ENCODE results near the gene MROH2A.
"Not testable (repeated sequence)": the region's sequence is repeated elsewhere in the genome, so short reads cannot be mapped to it uniquely, and the experiment has no call there.

Gene MROH2A

GRCh38 chr2:233778030-233778429 is at the start of gene MROH2A:
Gene MROH2A (plus strand): TSS chr2:233778330. CDS start chr2:233779359, 1,029 bp downstream.
- no peak for DNase-seq (ENCODE audit: insufficient read length, low spot score)
- no peak for FAIRE-seq
- TF ChIP-seq CTCF (IDR thresholded peaks at IDR 0.05; ENCODE audit: insufficient read depth, missing control alignments) = no peak

GRCh38 chr2:233728723-233729301 is 49.3 kb upstream of the MROH2A start, which contains the start of gene UGT1A3:
Gene UGT1A3 (plus strand): TSS chr2:233729042. CDS start chr2:233729127, 85 bp downstream.
- TF ChIP-seq CTCF (IDR thresholded peaks at IDR 0.05; ENCODE audit: insufficient read depth, missing control alignments) = no peak
- no peak for FAIRE-seq
- DNase-seq (ENCODE audit: insufficient read length, low spot score) = no peak

- DNase-seq (ENCODE audit: insufficient read length, low spot score); FAIRE-seq: not testable (repeated sequence)
Observed at GRCh38 chr2:233736868-233737653, 41.1 kb upstream of the MROH2A start.

- no peak for FAIRE-seq
Observed at GRCh38 chr2:233740870-233741269, 37.3 kb upstream of the MROH2A start.

GRCh38 chr2:233743464-233744259 is 34.5 kb upstream of the MROH2A start:
- FAIRE-seq = no peak

More at GRCh38 chr2:233740870-233741269, 37.3 kb upstream of the MROH2A start:
- no peak for DNase-seq (ENCODE audit: insufficient read length, low spot score)
- no peak for TF ChIP-seq CTCF (IDR thresholded peaks at IDR 0.05; ENCODE audit: insufficient read depth, missing control alignments)

GRCh38 chr2:233745073-233745755 is 32.9 kb upstream of the MROH2A start:
- no peak for TF ChIP-seq CTCF (IDR thresholded peaks at IDR 0.05; ENCODE audit: insufficient read depth, missing control alignments)
- FAIRE-seq (no peak), DNase-seq (ENCODE audit: insufficient read length, low spot score) (no peak)

More at GRCh38 chr2:233743464-233744259, 34.5 kb upstream of the MROH2A start:
- no peak for DNase-seq (ENCODE audit: insufficient read length, low spot score)
- TF ChIP-seq CTCF (IDR thresholded peaks at IDR 0.05; ENCODE audit: insufficient read depth, missing control alignments) = no peak

GRCh38 chr2:233745838-233746237 is 32.3 kb upstream of the MROH2A start:
- not testable (repeated sequence) for DNase-seq (ENCODE audit: insufficient read length, low spot score)

More at GRCh38 chr2:233745838-233746237, 32.3 kb upstream of the MROH2A start:
- FAIRE-seq = not testable (repeated sequence)
